RWPE2 (cell line): ENCODE data around the gene AOAH.

Experiments
- ATAC-seq: fragments of 200-7000 bp; cut with Tn5 transposase; 3 replicates; pipeline ENCODE4 v1.9.1; 2021; ENCODE audit warnings: low read depth
- DNase-seq: peaks from one replicate; pipeline ENCODE4 v3.0.0-alpha.2; 2020; ENCODE audit warnings: low spot score
- H3K27ac ChIP-seq: fragments of 450-650 bp; 2 replicates; pipeline ENCODE4 v1.5.1; 2017; ENCODE audit warnings: mild to moderate bottlenecking; ENCODE audit not compliant: poor library complexity, severe bottlenecking
- H3K27me3 ChIP-seq: fragments of 250-450 bp; sonication (Bioruptor Pico); 2 replicates; pipeline ENCODE4 v1.5.1; 2021; ENCODE audit warnings: mild to moderate bottlenecking, moderate library complexity; ENCODE audit not compliant: insufficient read depth, poor library complexity, severe bottlenecking
- H3K36me3 ChIP-seq: fragments of 250-450 bp; sonication (Bioruptor Pico); 2 replicates; pipeline ENCODE4 v1.5.1; 2020; ENCODE audit warnings: low read depth, mild to moderate bottlenecking, moderate library complexity
- H3K4me1 ChIP-seq: fragments of 250-450 bp; sonication (Bioruptor Pico); 2 replicates; pipeline ENCODE4 v1.5.1; 2021; ENCODE audit warnings: mild to moderate bottlenecking, moderate library complexity; ENCODE audit not compliant: insufficient read depth, poor library complexity, severe bottlenecking
- H3K4me3 ChIP-seq: fragments of 250-450 bp; sonication (Bioruptor Pico); 2 replicates; pipeline ENCODE4 v1.5.1; 2021; ENCODE audit warnings: mild to moderate bottlenecking, moderate library complexity; ENCODE audit not compliant: severe bottlenecking
- H3K9me3 ChIP-seq: fragments of 250-450 bp; sonication (Bioruptor Pico); 2 replicates; pipeline ENCODE4 v1.5.1; 2021; ENCODE audit warnings: mild to moderate bottlenecking, moderate library complexity; ENCODE audit not compliant: severe bottlenecking
- CTCF ChIP-seq: fragments of 450-650 bp; IDR thresholded peaks from one replicate; pipeline ENCODE4 v1.5.1; 2017; ENCODE audit warnings: mild to moderate bottlenecking, moderate library complexity; ENCODE audit not compliant: poor library complexity, severe bottlenecking

The AOAH gene

GRCh38 chr7:36682102-36682501 is 42.2 kb downstream of the AOAH start:
- no peak for DNase-seq
- ATAC-seq, result no peak
- no peaks in the 10 kb centered on the region for H3K36me3 ChIP-seq
- no peaks in the 10 kb centered on the region for H3K9me3 ChIP-seq
- no peaks in the 10 kb centered on the region for H3K27me3 ChIP-seq
- H3K27ac ChIP-seq, result no peak overlapping the region
- no peak for TF ChIP-seq CTCF
- H3K4me3 ChIP-seq, result no peak overlapping the region
- peaks cover 19% of the 10 kb centered on the region for H3K4me1 ChIP-seq

DNA sequence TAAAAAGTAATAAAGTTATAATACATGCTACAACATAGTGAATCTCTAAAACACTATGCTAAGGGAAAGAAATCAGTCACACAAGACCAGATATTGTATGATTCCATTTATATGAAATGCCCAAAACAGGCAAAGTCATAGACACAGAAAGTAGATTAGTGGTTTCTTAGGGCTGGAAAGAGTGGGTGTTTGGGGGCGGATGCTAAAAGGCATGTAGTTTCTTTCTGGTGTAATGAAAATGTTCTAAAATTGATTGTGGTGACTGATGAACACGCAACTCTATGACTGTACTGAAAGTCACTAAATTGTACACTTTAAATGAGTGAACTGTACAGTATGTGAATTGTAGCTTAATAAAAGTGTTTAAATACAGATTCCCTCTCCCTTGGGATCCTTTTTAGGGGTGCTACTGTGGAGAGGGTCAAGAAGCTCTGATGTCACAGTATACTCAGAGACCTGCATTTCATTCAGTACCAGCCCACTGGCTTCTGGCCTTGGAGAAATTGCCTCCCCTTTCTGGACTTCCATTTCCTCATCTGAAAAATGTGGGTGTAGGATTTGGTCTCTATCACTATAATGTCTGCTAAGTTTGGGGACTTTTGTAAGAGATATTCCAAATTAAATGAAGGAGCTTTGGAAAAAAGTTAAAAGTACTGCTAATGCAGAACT is 46.4 kb downstream of the AOAH start:
- H3K9me3 ChIP-seq, result no peaks in the 10 kb centered on the region
- TF ChIP-seq CTCF, result no peak
- no peaks in the 10 kb centered on the region for H3K36me3 ChIP-seq
- ATAC-seq (no peak), DNase-seq (no peak)
- no peaks in the 10 kb centered on the region for H3K27me3 ChIP-seq
- no peak overlapping the region for H3K27ac ChIP-seq
- no peak overlapping the region for H3K4me3 ChIP-seq
- H3K4me1 ChIP-seq, result no peaks in the 10 kb centered on the region

GRCh38 chr7:36673703-36674102 is 50.6 kb downstream of the AOAH start:
- TF ChIP-seq CTCF, result no peak
- ATAC-seq, result no peak
- no peaks in the 10 kb centered on the region for H3K27me3 ChIP-seq
- DNase-seq, result no peak
- H3K4me3 ChIP-seq, result no peak overlapping the region
- H3K9me3 ChIP-seq, result no peaks in the 10 kb centered on the region
- no peaks in the 10 kb centered on the region for H3K4me1 ChIP-seq
- no peaks in the 10 kb centered on the region for H3K36me3 ChIP-seq
- no peak overlapping the region for H3K27ac ChIP-seq

GRCh38 chr7:36671432-36671829 is 52.9 kb downstream of the AOAH start:
- no peaks in the 10 kb centered on the region for H3K9me3 ChIP-seq

More at GRCh38 chr7:36671432-36671829, 52.9 kb downstream of the AOAH start:
- Histone ChIP-seq H3K4me1 (peaks cover 8% of the 10 kb centered on the region), H3K4me3 (no peak overlapping the region), H3K36me3 (no peaks in the 10 kb centered on the region), H3K27ac (no peak overlapping the region), H3K27me3 (no peaks in the 10 kb centered on the region)
- DNase-seq, result no peak
- TF ChIP-seq CTCF, result no peak
- no peak for ATAC-seq
